CD14-positive monocyte (primary cell): ENCODE measurements around the gene NLE1. TPM values are rescaled to one million over a fixed set of nuclear protein-coding genes. Genes with fewer than 3 reads are reported as not detected.

Experiments used
- DNase-seq, 3 donors: peaks; one replicate each; pipeline ENCODE4 v3.0.0-alpha.2; 2011 to 2022
- H2AFZ ChIP-seq: 2 replicates; pipeline ENCODE4 v1.6.0; 2012; ENCODE audit warnings: mild to moderate bottlenecking, low read depth, low read length, inconsistent platforms; ENCODE audit not compliant: insufficient read depth, poor library complexity, severe bottlenecking
- H3K27ac ChIP-seq, 2 donors: 1 replicate in 1 of 2; 2 replicates in 1 of 2; pipeline ENCODE4 v1.5.1; 2012 to 2013; ENCODE audit warnings: low read length in 2 of 2, control low read depth in 1 of 2, inconsistent platforms in 1 of 2, low read depth in 1 of 2, mild to moderate bottlenecking in 1 of 2
- H3K27me3 ChIP-seq, 2 donors: one replicate each; pipeline versions ENCODE4 v1.6.0 to v1.6.1; 2011 to 2013; ENCODE audit warnings: low read length in 2 of 2; ENCODE audit not compliant: control insufficient read depth in 2 of 2, insufficient read depth in 2 of 2
- H3K36me3 ChIP-seq, 2 donors: replicated peaks in 1 of 2; 1 replicate in 1 of 2; 2 replicates in 1 of 2; pipeline versions ENCODE4 v1.5.1 to v1.6.1; 2012 to 2013; ENCODE audit warnings: low read length in 2 of 2, control low read depth in 1 of 2, inconsistent platforms in 1 of 2, mild to moderate bottlenecking in 1 of 2; ENCODE audit not compliant: insufficient read depth in 2 of 2, control insufficient read depth in 1 of 2
- H3K4me1 ChIP-seq, 2 donors: 1 replicate in 1 of 2; 2 replicates in 1 of 2; pipeline versions ENCODE4 v1.5.1 to v1.6.1; 2012 to 2013; ENCODE audit warnings: low read length in 2 of 2, control low read depth in 1 of 2, inconsistent platforms in 1 of 2, mild to moderate bottlenecking in 1 of 2, moderate library complexity in 1 of 2; ENCODE audit not compliant: insufficient read depth in 2 of 2, control insufficient read depth in 1 of 2
- H3K4me2 ChIP-seq: replicated peaks from 2 replicates; pipeline ENCODE3; 2012; ENCODE audit warnings: low read length, moderate library complexity, mild to moderate bottlenecking; ENCODE audit not compliant: poor library complexity, severe bottlenecking; ENCODE audit errors: extremely low read depth
- H3K4me3 ChIP-seq, 3 experiments: fragments of 200-600 bp in 1 of 3; sonication (generic) in 1 of 3; replicated peaks in 1 of 3; 1 replicate in 2 of 3; 2 replicates in 1 of 3; pipeline ENCODE4 v1.5.1; 2011 to 2013; ENCODE audit warnings: low read length in 3 of 3, mild to moderate bottlenecking in 3 of 3, control low read depth in 2 of 3, low read depth in 2 of 3, inconsistent platforms in 1 of 3, moderate library complexity in 1 of 3
- H3K79me2 ChIP-seq: 2 replicates; pipeline ENCODE4 v1.6.0; 2012; ENCODE audit warnings: mild to moderate bottlenecking, control low read depth, inconsistent platforms, low read length, moderate library complexity; ENCODE audit not compliant: insufficient read depth
- H3K9ac ChIP-seq: 2 replicates; pipeline ENCODE4 v1.6.0; 2017; ENCODE audit warnings: low read length, mild to moderate bottlenecking; ENCODE audit not compliant: insufficient read depth, poor library complexity, severe bottlenecking
- H3K9me3 ChIP-seq, 2 donors: replicated peaks in 1 of 2; 1 replicate in 1 of 2; 2 replicates in 1 of 2; pipeline versions ENCODE4 v1.5.1 to v1.6.1; 2012 to 2013; ENCODE audit warnings: low read length in 2 of 2, control low read depth in 1 of 2; ENCODE audit not compliant: control insufficient read depth in 1 of 2, insufficient read depth in 1 of 2
- H4K20me1 ChIP-seq: 2 replicates; pipeline ENCODE4 v1.6.0; 2012; ENCODE audit warnings: mild to moderate bottlenecking, low read length, control low read depth, moderate library complexity; ENCODE audit not compliant: insufficient read depth
- H3K27ac Mint-ChIP-seq, 7 donors: one replicate each; pipeline ENCODE4 v1.8.0; 2020; ENCODE audit warnings: mild to moderate bottlenecking in 7 of 7, mixed read lengths in 7 of 7, moderate library complexity in 6 of 7, inconsistent platforms in 2 of 7
- H3K27me3 Mint-ChIP-seq, 3 donors: one replicate each; pipeline ENCODE4 v1.8.0; 2021 to 2022; ENCODE audit warnings: low read depth in 3 of 3, mild to moderate bottlenecking in 3 of 3, mixed read lengths in 3 of 3, moderate library complexity in 3 of 3, inconsistent platforms in 1 of 3
- H3K36me3 Mint-ChIP-seq, 2 donors: one replicate each; pipeline ENCODE4 v1.8.0; 2020; ENCODE audit warnings: mixed read lengths in 2 of 2, inconsistent platforms in 1 of 2, mild to moderate bottlenecking in 1 of 2
- H3K4me1 Mint-ChIP-seq: one replicate; pipeline ENCODE4 v1.8.0; 2020; ENCODE audit warnings: mild to moderate bottlenecking, mixed read lengths
- H3K4me3 Mint-ChIP-seq, 2 donors: one replicate each; pipeline ENCODE4 v1.8.0; 2020; ENCODE audit warnings: mild to moderate bottlenecking in 2 of 2, mixed read lengths in 2 of 2, moderate library complexity in 1 of 2
- H3K9me3 Mint-ChIP-seq, 7 donors: one replicate each; pipeline ENCODE4 v1.8.0; 2020 to 2022; ENCODE audit warnings: mixed read lengths in 7 of 7, mild to moderate bottlenecking in 6 of 7, moderate library complexity in 6 of 7, inconsistent platforms in 2 of 7
- CTCF ChIP-seq: fragments of 200-600 bp; IDR thresholded peaks from one replicate; pipeline ENCODE4 v1.8.0; 2022; ENCODE audit warnings: antibody characterized with exemption, mild to moderate bottlenecking
- WGBS: methylation state at CpG from one replicate; pipeline ENCODE4 v1.1.5; 2013; ENCODE audit warnings: missing lambda C conversion rate; ENCODE audit not compliant: insufficient coverage; 5-methylcytosine and 5-hydroxymethylcytosine counted together
- intact Hi-C, 2 donors: fragments of 100-400 bp; cut with micrococcal nuclease; formaldehyde crosslinking; loops; one replicate each; pipeline versions ENCODE4 v1.15.0 to v1.15.1; 2023
- polyA plus RNA-seq, 3 donors: library from polyadenylated mRNA; depleted of rRNA in 1 of 3; unstranded in 2 of 3; stranded (reverse) in 1 of 3; fragments of 300-500 nt in 2 of 3; fragments of >200 nt in 1 of 3; fragmentation: Illumina TruSeq in 2 of 3; gene quantifications; 1 replicate in 2 of 3; 2 replicates in 1 of 3; pipeline ENCODE4 v1.2.3, GENCODE V29; 2012 to 2021

NLE1 gene
- polyA plus RNA-seq, 3 donors = 1.6 to 3.6 (median 2.2) TPM

GRCh38 chr17:35132816-35133550 lies 9.1 kb downstream of the NLE1 start:
- no peaks in the 10 kb centered on the region for H3K9me3 ChIP-seq
- 95% methylated on average over 19 of the region's 22 CpGs for WGBS
- Mint-ChIP-seq H3K9me3 (no peaks in the 10 kb centered on the region), H3K27ac (peak overlapping the region in 1 of 7 donors; percentile 6), H3K27me3 (peaks cover 0 to 2% (median 0%) of the 10 kb centered on the region in 3 donors), H3K4me1 (no peaks in the 10 kb centered on the region), H3K4me3 (no peak overlapping the region), H3K36me3 (peaks cover 66 to 70% of the 10 kb centered on the region in 2 donors)
- H3K4me1 ChIP-seq = no peaks in the 10 kb centered on the region
- no peak for DNase-seq
- peaks cover 66 to 71% of the 10 kb centered on the region in 2 donors for H3K36me3 ChIP-seq
- H3K79me2 ChIP-seq = no peaks in the 10 kb centered on the region
- no peak for TF ChIP-seq CTCF
- no peak overlapping the region for H3K27ac ChIP-seq
- intact Hi-C loops = no loop called here
- H3K27me3 ChIP-seq = no peaks in the 10 kb centered on the region
- H3K9ac ChIP-seq = no peak overlapping the region
- no peaks in the 10 kb centered on the region for H4K20me1 ChIP-seq
- H2AFZ ChIP-seq = no peak overlapping the region
- no peak overlapping the region for H3K4me3 ChIP-seq
- no peak overlapping the region for H3K4me2 ChIP-seq

- no peaks in the 10 kb centered on the region for H3K27me3 ChIP-seq
- no peaks in the 10 kb centered on the region for H3K4me1 ChIP-seq
- Mint-ChIP-seq H3K4me3 (no peak overlapping the region), H3K9me3 (no peaks in the 10 kb centered on the region), H3K36me3 (peaks cover 62 to 63% of the 10 kb centered on the region in 2 donors), H3K27ac (peak overlapping the region in 1 of 7 donors; percentile 9), H3K27me3 (peaks cover 0 to 2% (median 0%) of the 10 kb centered on the region in 3 donors), H3K4me1 (no peaks in the 10 kb centered on the region)
- no peak overlapping the region for H2AFZ ChIP-seq
- H4K20me1 ChIP-seq = no peaks in the 10 kb centered on the region
- no peaks in the 10 kb centered on the region for H3K9me3 ChIP-seq
- H3K27ac ChIP-seq = no peak overlapping the region
- H3K4me3 ChIP-seq = no peak overlapping the region
- H3K79me2 ChIP-seq = no peaks in the 10 kb centered on the region
- no peak overlapping the region for H3K4me2 ChIP-seq
- H3K9ac ChIP-seq = no peak overlapping the region
- WGBS = 88% methylated on average over 8 of the region's 10 CpGs
- intact Hi-C loops = no loop called here
- TF ChIP-seq CTCF = no peak
- H3K36me3 ChIP-seq = peaks cover 57 to 63% of the 10 kb centered on the region in 2 donors
- no peak for DNase-seq
These were observed 10.0 kb downstream of the NLE1 start for GRCh38 chr17:35132099-35132498.
